GM19455 (cell line): Measurements from ENCODE around the gene SCLY.
"Not testable (repeated sequence)": the region's sequence is repeated elsewhere in the genome, so short reads cannot be mapped to it uniquely, and the experiment has no call there.

Source experiments
- ATAC-seq: cut with Tn5 transposase; IDR thresholded peaks from one replicate; pipeline ENCODE4 v1.9.1; 2021; ENCODE audit not compliant: unreplicated experiment

SCLY gene

DNA sequence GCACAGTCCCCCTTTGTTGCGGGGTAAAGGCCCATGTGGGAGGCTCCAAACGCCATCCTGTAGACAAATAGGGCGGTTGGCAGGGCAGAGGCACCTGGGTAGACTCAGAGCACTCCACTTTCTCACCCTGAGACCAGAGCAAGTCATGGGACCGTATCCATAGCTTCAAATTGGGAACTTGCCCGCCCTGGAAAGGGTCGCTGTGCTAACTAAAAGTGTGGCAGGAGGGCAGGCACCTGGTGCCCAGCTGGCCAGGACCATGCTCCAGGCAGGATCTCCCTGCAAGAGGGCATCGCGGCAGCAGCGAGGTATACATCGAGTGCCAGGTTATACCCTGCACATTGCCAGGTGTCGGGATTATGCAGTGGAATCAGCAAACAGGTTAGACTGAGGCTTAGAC is 20.8 kb upstream of the SCLY start:
- ATAC-seq, result no peak

DNA sequence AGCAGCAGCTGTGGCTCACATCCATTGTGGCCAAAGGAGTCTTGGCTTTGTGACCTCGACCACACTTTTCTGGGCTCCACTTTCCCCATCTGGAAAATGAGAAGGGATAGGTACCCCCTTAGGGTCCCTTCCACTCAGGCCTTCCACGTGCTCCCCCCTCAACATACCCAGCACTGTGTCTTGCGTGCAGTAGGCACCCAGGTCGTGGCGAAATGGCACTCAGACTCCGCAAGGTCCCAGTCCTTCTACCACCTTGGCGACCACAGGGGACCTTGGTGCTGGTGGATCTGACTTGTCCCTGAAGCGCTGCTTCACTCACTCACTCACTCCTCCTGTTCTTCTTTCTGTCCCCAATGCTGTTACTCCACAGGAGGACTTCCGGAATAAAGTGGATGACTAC is 19.9 kb upstream of the SCLY start:
- no peak for ATAC-seq

DNA sequence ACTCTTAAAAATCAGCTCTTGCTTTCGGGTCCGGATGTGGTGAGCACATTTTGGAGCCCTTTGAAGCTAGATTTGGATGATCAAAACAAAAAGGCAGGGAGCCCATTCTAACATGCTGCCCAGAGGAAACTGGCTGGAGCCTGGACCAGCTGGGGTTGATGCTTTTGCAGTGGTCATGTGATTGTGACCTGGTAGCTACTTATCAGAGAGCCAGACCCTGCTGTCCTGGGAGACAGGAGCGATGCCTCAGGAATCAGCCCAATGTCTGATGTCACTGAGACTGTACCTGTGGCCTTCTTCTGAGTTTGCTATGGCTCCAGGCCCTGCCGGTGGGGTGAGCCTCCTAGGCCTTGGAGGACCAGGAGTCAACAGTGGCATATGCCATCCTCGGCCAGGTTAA is 18.7 kb upstream of the SCLY start:
- no peak for ATAC-seq

DNA sequence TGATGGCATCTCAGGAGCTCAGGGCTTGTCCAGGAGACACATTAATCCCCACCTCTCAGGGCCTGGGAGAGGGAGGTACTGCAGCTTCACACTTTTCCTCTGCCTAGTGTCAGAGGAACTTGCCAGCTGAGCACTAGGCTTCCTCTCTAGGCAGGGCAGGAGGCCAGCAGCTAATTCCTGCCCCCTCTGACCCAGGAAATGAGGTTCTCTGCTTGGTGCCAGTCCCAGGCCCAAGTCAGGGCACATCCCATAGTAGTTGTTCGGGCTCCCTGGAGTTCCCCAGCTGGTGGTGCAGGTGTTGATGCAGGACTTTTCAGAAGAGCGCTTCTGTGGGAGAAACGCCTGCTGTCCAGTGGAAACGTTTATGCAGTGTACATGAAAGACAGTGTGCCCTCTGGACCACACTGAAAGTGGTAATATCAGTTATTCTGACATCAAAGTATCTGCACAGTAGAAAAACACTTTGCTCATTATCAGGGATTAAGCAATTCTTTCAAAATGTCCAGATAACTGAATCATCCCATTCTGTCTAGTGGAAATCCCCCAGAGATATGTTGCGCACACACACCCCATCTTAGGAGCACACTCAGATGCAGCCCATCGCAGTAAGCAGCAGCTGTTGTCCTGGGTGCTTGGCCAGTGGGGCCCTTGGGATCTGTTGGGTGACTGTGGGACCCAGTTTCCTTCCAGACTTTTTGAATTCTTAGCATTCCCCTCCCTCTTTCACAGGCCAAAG is 17.8 kb upstream of the SCLY start:
- no peak for ATAC-seq

DNA sequence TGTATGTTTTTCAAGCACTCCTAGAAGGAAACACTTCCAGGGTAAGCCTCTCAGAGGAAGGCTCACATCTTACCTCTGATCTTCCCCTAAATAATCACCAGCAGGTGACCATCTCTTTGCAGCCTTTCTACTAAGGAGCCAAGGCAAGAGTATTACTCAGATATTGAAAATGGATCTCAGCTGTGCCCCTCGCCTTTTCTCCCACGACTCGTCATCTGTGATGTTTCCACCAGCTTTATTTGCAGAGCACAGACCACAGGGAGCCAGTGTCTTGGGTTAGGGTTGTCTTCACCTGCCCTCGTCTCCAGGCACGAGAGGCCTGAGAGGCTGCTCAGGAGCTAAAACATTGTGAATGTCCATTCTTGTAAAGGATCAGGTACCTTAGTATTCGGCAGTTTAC is 16.9 kb upstream of the SCLY start:
- no peak for ATAC-seq

DNA sequence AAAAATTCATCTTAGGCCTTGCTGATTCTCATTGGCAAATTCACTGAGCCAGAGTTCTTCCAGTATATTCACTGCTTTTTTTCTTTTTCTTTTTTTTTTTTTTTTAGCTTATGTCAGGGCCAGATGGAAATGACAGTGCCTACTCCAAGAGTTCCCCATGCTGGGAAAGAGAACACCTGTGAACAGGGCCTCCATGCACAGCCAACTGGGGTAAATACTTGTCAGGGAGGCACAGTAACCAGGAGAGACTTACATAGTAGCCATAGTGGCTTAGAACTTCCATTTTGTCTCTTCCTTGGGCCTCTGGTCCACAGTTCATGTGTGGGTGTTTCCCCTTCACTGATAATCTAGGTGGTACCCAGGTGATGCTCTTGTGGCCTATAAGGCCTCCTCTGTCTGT is 15.2 kb upstream of the SCLY start:
- no peak for ATAC-seq

DNA sequence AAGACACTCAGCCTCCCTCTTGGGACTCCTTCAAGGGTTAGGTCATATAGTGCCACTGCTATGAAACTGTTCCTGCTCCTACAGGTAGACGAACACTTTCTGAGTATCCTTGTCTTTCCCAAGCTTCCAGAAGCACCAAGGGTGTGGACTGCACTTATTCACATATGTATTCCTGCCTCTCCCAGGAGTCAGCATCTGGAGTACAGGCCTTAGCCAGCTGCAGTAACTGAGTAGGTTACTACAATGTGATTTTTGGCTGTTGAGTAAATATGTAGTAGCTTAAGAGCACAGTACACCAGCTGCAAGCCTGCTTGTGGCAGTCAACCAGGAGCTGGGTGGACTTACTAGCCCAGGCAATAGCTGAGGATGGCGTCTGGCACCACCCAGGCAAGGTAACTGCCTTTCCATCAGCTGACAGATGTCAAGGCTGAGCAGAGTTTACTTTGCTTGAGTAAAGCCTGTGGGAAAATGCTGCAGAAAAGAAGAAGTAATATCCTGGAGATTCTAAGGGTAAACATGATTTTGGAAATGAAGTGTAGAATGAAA is 14.0 kb upstream of the SCLY start:
- ATAC-seq, result no peak

DNA sequence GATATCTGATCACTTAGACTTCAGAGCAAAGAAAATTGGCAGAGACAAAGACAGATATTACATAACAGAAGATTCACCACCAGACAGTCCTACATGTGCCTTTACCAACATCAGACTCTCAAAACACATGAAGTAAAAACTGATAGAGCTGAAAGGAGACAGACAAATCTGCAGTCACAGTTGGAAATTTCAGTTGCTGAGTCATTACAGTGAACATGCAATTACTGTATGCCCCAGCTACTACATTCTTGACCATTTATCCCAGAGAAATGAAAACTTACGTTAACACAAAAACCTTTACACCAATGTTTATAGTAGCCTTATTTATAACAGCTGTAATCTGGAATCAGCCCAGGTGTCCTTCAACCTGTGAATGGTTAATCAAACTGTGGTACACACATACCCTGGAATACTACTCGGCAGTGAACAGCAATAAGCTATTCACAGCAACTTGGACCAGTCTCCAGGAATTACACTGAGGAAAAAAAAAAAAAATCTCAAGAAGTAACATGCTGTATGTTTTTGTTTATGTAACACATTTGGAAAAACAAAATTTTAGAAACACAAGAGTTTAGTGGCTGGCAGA is 7.5 kb upstream of the SCLY start:
- no peak for ATAC-seq

DNA sequence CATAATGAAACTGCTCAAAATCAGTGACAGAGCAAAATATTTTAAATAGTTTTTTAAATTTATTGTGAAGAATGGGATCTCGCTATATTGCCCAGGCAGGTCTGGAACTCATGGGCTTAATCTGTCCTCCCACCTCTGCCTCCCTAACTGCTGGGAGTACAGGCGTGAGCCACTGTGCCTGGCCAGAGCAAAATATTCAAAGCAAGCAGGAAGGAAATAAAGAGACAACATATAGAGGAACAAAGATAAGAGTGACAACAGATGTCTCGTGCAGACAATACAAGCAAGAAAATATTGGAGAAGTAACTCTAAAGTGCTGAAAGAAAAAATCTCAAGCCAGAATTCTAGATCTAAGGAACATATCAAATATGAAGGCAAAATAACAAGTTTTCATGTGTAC is 5.0 kb upstream of the SCLY start:
- ATAC-seq, result no peak

DNA sequence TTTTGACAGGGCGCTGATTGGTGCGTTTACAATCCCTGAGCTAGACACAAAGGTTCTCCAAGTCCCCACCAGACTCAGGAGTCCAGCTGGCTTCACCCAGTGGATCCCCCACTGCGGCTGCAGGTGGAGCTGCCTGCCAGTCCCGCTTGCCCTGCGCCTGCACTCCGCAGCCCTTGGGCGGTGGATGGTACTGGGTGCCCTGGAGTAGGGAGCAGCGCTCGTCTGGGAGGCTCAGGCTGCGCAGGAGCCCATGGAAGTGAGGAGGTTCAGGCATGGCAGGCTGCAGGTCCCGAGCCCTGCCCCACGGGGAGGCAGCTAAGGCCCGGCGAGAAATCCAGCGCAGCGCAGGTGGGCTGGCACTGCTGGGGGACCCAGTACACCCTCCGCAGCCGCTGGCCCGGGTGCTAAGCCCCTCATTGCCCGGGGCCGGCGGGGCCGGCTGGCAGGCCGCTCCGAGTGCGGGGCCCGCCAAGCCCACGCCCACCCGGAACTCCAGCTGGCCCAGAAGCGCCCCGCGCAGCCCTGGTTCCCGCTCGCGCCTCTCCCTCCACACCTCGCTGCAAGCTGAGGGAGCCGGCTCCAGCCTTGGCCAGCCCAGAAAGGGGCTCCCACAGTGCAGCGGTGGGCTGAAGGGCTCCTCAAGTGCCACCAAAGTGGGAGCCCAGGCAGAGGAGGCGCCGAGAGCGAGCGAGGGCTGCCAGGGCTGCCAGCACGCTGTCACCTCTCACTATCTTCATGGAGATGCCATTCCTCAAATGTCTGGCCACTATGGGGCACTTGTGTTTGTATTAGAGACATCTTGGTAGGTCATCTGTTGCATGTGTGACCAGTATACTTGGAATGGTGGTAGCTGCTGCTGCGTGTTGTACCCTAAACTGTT is 2.9 kb upstream of the SCLY start:
- ATAC-seq, result not testable (repeated sequence)

DNA sequence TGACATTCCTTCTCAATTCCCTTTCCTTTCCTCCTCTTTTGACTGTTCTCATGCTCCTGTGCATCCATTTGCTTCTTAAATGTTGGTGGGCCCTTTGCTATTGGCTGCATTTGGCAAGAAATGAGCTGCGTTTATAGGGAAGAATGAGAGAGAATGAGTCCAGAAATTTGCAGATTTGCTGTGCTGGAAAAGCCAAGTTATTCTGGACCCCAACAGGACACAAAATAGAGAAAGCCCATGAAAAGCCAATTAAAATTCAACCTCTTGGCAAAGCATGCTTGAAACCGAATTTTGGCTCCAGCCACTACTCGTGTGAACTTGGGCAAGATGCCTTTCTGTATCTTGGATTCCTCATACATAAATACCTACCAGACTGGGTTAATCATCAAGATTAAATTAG is 1.3 kb upstream of the SCLY start:
- no peak for ATAC-seq

DNA sequence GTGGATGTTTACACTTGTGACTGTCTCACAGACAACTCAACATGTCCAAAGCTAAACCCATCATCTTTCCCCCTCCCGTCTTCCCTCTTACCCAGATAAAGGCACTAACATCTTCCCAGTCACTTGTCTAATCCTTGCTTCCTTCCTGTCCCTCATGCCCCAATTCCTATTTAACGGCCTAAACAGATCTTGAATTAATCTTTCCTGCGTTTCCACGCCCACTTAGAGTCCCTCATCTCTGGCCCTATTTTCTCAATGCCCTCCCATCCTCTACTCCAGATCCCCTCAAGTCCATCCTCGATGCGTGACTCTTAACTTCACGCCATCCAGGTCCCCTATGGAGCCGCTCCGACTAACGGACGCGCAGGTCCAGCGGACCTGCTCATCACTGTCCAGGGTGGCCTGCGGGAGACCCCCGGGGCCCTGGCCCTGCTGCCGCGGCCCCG is 682 bp upstream of the SCLY start:
- ATAC-seq, result peak; percentile 12

DNA sequence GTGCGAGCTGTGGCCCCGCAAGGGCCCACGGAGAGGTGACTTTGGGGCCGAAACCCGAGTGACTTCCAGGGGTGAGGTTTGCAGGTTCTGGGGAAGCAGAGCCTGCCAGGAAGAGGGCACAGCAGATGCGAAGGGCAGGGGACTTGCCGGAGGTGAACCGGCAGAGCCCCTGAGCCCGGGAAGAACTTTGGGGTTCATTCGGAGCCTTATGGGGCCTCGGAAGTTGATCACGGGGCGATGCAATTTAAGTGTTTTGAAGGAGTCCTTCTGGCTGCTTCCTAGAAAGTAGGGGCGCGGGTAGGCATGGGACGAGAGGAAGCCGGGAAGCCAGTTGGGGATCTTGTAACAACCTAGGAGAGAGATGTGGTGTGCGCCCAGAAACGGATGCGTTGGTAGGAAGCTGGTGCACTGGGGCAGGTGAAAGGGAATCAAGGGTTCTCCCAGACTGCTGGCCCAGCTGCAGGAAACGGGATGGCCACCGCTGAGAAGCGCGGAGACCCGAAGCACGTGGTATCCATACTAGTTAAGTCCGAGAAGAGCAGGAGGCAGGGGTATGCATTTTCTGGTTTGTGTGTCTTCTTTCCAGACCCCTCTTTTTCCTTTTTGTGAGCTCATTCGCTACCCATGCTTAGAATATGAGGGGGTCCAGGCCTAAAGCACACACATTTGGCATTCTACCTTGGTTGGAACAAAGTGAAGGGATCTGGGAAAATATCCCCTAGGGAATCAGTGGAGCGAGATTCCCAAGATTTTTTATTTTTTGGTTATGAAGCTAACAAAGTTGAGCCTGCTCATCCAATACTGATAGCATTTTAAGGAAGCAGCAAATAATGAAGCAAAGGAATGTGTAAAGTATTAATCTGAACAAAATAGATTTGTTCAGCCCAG is 758 bp downstream of the SCLY start:
- ATAC-seq, result peak; percentile 29

DNA sequence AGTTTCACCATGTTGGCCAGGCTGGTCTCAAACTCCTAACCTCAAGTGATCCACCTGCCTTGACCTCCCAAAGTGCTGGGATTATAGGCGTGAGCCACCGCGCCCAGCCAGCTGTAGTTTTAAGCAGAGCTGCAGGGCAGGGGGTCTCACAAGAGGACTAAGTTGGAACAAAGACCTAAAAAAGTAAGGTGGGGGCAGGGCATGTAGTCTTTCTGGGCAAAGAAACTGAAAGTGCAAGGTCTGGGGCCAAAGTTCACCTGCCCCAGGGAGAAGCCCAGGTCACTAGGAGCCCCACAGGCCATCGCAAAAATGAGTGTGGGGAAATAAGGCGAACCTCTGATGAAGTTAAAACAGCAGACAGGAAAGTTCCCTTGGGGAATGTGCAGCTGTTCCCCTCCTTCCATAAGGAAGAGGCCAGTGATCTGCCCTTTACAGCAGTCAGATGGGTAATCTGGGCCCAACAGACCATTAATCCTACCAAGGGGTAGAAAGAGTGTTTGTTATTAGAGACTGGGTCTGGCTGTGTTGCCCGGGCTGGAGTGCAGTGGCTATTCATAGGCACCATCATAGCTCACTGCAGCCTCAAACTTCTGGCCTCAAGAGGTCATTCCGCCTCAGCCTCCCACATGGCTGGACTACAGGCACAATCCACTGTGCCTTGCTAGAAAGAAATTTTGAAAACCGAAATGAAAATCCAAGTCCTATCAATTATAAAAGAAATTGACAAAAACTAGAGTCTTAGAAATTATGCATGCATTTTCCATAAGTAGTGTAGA is 2.8 kb downstream of the SCLY start:
- ATAC-seq, result no peak

DNA sequence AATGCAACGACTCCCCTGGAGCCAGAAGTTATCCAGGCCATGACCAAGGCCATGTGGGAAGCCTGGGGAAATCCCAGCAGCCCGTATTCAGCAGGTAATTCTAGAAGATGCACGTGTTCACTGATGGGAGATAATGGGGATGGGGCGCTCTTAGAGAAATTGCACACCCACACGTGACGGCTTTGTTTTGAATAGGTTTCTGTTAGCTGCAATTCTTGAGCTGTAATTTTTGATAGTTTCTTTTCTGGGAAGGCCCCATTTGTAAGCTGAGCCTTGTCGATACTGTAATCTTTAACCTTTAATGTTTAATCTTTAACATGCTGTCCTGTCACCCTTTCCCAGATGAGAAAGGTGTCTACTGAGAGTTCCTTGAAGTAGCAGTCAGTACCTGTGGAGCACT is 3.6 kb downstream of the SCLY start:
- no peak for ATAC-seq

DNA sequence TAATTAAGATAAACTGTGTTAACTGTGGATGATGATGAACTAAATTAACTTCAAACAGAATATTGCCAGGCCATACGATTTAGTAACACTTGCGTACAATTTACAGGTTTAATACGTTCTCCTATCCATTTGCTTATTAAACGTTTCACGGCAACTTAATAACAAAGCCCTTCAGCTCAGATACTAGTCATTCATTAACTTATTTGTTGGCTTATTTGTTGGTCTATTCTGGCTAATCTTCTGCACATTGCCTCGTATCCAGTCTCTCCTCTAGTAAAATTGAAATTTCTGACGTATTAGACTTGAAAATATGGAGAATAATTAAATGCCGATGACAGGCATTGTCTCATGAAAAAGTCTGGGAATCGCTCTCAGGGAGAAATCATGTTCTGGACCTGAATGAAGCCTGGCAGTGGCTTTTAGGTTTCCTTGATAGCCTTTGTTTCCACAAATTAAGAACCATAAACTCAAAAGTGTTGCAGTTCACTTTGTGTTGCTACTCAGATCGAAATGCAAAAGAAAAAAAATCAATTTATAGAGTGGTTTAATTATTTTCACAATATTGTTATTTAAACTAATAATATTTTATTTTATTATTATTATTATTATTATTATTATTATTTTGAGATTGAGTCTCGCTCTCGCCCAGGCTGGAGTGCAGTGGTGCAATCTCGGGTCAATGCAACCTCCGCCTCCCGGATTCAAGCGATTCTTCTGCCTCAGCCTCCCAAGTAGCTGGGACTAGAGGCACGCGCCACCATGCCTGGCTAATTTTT is 4.5 kb downstream of the SCLY start:
- no peak for ATAC-seq

DNA sequence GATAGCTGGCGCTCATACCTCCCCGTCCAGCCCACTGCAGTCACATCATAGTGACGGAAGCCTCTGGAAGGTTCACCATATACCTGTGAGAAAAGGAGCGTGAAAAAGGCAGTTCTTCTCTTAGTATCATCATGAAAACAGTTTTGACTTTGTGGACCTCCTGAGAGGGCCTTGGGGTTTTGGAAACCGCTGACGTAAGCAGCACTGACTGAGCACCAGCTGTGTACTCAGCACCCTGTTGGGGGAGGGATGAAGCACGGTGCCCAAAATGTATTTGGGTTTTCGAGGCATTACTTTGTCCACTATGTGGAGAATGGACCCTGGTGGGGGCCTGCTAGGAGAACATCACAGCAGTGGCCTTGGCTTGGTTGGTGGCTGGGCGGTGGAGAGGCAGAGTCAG is 5.4 kb downstream of the SCLY start:
- ATAC-seq, result no peak

DNA sequence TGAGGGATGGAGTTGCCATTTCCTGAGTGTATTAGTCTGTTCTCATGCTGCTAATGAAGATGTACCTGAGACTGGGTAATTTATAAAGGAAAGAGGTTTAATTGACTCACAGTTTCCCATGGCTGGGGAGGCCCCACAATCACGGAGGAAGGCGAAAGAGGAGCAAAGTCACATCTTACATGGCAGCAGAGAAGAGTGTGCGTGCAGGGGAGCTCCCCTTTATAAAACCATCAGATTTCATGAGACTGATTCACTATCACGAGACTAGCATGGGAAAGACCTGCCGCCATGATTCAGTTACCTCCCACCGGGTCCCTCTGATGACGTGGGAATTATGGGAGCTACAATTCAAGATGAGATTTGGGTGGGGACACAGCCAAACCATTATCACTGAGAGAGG is 5.9 kb downstream of the SCLY start:
- ATAC-seq, result not testable (repeated sequence)

DNA sequence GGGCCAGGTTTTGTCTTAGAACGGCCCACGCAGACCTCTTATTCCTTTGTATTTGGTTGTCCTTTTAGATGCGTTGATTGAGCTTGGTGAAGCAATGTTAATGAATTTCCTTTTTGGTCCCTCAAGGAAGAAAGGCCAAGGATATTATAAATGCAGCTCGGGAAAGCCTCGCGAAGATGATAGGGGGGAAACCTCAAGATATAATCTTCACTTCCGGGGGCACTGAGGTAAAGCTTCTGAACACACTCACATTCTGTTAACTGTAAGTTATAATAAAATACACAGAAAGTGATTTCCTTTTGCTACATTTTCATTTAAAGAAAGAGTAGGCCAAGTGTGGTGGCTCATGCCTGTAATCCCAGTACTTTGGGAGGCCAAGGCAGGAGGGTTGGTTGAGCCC is 7.1 kb downstream of the SCLY start:
- no peak for ATAC-seq
